HG02970 (cell line): ENCODE data around the gene SPTBN5.

Source experiments
- ATAC-seq: cut with Tn5 transposase; IDR thresholded peaks from one replicate; pipeline ENCODE4 v1.9.1; 2021; ENCODE audit warnings: mild to moderate bottlenecking, moderate library complexity, moderate number of reproducible peaks; ENCODE audit not compliant: unreplicated experiment, low FRiP score

SPTBN5 gene

DNA sequence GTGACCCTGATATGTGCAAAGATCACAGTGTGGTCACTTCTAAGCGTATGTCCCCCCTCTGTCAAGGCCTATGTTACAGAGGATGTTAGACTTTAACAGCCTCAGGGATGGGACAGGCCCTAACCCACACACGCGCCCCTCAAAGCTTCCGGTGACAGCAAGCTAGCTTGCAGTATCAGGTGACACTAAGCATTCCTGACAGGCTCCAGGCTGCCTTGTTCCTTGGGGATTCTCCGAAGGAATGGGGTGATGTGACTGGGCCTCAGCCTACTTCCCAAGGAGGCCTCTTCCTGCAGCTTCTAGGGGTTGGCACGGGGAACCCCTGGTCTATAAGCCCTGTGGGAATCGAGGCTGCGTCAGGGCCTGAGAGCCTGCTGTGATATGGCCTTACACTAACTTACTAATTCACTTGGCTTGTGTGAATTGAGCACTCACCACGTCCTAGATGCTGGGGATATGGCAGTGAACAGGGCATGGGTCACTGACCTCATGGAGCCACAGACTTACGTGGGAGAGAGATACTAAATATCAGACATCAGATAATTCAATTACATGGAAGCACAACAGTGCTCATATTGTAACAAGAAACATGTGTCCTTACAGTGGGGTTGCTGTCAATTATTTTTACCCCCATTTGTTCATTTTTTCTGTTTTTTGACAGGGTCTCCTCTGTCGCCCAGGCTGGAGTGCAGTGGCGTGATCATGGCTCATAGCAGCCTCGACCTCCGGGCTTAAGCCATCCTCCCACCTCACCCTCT, 11.4 kb upstream of the SPTBN5 start:
- ATAC-seq: no peak

DNA sequence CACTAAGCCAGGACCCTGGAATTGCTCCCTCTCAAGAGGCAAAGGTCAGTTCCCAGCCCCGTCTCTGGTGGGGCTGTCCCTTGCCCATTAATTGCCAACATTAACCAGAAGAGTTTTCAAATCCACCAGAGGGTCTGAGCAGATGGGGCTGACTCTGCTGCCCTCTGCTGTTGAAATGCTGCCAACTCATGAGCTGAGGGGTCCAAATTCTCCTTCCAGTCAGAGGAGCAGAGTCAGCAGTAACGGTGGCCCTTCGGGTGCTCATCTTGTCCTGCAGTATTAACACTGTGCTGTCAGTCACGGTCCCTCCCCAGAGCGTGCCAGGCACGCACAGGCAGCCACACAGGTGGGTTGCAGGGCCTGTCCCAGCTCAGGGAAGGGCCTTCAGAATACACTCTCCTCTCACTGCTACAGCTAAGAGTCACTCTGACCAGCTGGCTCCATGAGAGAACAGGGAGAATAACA, 10.7 kb upstream of the SPTBN5 start:
- no peak for ATAC-seq

DNA sequence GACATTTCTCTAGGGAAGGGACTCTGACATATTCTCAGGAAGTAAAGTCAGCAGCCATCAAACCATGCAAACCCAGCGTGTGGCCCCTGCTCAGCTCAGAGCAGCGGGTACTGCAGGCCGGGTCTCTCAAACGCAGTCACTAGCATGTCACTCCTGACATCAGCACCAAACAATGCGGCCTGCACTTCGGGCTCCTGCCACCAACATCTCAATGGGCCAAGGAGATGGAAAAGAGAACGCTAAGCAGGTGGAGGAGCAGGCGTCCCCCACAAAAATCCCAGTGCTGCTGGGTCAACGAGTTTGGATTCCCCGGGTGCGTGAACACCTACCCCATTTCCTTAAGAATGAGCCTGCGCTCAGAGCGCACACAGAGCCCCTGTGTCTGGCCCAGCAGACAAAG, 9.9 kb upstream of the SPTBN5 start:
- ATAC-seq: no peak

GRCh38 chr15:41901431-41901830, 7.6 kb upstream of the SPTBN5 start:
- no peak for ATAC-seq

DNA sequence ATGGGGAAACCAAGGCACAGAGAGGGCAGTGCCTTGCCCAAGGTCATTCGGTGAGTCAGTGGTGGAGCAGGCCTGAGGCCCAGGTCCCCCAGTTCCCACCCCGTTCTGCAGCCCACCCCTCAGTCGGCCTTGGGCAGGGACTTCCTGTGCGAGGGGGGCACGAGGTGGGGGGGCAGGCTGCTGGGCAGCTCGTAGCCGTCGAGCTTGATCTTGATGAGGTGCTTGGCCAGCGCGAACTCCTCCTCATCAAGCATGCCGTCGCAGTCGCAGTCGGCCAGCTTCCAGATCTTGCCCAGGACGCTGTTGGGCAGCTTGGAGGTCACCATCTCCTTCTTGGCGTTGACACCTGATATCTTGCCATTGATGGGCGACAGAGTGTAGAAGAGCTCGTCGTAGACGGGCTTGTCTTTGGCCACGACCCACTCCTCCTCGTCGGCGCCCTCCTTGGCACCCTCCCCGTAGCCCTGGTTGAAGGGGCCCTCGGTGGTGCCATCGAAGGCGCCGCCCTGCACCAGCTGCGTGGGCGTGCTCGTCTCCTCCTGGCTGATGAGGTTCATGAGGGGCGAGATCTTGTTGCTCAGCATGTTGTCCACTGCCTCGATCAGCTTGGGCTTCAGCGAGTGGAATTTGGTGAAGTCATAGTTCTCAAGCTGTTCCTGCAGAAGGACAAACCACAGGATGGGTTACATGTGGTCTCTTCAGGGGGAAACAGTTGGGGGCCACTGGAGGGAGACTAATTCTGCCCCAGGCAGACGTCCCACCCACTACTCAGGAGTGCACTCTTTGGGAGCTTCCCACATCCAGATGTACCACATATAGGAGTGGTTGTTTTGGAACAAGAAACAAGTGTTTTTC, 6.9 kb upstream of the SPTBN5 start:
- no peak for ATAC-seq

- ATAC-seq: no peak
Observed at GRCh38 chr15:41899854-41900442, 6.1 kb upstream of the SPTBN5 start.

DNA sequence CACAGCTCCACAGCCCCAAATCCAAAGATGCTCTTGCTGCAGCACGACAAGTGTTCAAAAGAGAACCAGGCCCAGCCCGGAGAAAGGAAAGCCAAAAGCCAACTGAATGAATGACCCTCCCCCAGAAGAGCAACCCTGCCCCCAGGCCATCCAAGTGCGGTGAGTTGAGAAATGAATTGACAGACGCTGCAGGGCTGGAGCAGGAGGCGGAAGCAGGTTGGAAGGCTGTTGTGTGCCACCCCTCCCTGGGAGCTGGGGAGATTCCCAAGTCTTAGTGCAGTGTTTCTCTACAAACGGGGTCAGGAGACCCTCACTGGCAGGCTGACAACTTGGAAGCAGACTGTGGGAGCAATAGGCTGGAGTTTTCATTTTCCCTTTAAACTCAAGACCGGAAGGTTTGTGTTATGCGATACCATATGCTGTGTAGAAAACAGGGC, 3.5 kb upstream of the SPTBN5 start:
- no peak for ATAC-seq

GRCh38 chr15:41896566-41896965, 2.7 kb upstream of the SPTBN5 start:
- no peak for ATAC-seq

DNA sequence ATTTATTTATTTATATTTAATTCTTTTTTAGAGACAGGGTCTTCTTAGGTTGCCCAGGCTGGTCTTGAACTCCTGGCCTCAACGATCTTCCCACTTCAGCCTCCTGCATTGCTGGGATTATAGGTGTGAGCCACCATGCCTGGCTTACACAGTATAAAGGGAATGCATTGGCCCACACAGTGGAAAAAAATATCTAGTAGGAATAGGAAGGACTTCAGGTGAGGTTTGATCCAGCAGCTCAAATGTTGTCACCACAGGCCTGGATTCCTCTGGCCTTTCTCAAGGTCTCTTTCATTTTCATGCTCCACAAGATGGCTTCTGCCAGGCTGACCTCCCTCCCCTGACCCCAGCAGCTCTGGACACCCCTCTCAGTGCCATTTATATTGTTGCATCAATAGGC, 2.1 kb upstream of the SPTBN5 start:
- no peak for ATAC-seq

- no peak for ATAC-seq
Observed at GRCh38 chr15:41895491-41895890, 1.6 kb upstream of the SPTBN5 start.

DNA sequence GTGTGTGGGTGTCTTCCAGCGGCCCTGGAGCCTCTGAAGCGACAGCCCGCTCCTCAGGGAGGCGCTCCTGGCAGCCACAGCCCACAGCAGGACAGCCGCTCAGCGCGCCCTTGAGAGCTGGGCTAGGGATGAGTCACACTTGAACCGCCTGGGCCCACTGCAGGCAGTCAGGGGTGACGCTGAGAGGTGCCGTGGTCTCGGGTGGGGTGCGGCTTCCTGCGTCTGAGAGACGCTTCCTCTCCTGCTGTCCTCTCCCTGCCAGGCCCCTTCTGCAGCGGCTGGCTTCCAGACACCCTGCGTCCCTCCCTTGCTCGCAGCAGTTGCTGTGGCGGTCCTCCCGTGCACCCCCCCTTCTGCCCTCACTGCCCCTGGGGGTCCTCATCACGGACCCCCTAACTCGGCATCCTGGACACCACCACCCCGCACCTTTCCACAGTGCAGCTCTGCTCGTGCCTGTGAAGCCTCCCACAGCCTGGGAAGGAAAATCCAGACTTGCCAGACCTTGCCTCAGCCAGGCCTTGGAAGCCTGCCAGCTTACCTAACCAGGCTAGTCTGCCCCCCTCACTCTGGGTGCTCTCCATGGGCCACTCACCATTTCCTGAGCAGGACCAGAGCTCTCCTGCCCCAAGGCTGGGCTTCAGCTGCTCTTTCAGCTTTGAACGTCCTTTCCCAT, 1.1 kb upstream of the SPTBN5 start:
- ATAC-seq: no peak

DNA sequence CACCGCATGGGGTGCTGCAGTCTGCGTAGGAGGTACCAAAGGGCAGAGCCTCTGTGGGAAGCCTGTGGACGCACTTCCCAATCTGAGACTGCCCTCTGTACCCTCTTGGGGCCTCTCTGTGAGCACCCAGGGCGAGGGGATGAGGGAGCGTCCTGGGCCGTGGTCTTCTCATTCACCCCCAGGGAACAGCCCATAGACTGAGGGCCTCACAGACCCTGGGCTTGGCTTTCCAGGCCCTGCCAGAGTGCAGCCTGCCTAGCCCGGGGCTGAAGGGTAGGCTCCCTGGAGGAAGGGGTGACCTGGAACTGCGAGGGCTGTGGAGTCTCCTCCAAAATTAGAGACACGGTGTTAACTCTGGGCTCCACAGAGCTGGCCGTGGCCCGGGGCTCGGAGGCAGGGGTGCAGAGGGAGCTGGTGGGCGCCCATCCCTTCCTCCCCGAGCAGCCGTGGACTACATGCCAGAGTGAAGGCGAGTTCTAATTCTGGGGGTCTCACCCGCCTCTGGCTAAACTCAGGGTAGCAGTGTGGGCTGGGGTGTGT, 468 bp upstream of the SPTBN5 start:
- no peak for ATAC-seq

DNA sequence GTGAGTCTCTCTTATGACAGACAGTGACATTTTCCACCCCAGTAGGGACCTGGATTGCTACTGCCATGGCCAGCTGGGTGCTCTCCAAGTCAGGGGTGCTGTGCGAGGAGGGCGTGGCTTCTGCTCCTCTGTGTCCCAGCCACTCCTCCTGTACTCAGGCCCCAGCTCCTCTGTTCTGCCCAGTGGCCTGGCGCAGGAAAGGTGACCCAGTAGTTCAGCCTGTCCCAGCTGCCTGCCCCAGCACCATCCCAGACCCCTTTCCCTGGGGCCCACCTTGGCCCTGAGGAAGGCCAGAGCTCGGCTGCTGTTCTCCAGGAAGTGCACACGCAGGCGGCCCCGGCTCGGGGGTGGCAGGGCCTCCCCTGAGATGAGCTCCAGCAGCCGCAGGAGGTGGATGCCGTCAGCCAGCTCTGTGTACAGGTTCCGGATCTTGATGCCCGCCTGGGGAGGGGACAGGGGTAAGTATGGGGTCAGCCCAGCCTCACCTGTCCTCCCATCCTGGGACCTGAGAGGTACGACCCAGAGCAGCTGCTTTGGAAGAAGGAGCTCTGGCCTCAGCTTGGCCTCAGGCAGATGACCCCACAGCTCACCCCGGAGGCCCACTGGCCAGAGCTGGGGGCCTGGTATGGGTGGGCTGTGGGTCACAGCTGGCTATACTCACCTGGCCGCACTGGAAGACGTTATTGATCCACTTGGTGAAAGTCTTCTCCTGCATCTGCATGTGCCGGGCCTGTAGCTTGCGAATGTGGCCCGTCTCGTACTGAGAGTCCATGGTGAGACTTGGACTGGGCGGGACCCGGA, 1.0 kb downstream of the SPTBN5 start:
- no peak for ATAC-seq

DNA sequence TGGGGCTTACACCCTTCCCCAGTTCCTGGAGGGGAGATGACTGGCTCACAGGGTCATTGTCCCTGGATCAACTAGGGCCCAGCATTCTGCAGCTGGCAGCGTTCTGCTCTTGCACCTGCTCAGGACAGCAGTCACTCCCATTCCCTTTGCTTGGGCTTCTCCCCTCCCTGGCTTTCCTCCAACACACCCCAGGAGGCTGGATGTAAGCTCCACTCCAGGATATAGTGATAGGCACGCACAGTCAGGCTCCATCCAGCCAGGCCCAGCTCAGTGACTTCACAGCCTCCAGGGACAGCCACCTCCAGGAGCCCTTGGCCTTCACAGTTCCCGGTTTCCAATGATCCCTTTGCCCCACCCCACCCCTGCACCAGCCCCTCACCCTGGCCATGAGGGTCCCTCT, 1.9 kb downstream of the SPTBN5 start:
- no peak for ATAC-seq

DNA sequence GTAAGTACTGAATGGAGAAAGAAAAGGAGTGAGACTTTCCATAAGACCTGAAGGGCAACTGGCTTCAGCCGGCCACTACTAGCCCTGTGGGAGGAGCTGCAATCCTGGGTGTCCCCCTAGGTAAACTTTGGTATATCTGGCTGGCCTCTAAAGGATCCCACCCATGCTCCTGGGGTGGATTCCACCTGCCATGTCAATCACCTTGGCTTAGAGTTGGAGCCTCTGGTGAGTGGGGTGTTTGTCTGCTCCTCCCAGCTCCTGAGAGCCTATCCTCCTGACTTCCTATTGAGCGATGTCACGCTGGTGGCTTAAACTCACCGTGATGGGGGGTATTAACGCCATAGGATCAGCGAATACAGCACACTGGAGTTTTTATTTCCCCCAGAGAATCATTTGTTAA, 2.6 kb downstream of the SPTBN5 start:
- ATAC-seq: no peak

- ATAC-seq: no peak
Observed at GRCh38 chr15:41890050-41890690, 3.7 kb downstream of the SPTBN5 start.

DNA sequence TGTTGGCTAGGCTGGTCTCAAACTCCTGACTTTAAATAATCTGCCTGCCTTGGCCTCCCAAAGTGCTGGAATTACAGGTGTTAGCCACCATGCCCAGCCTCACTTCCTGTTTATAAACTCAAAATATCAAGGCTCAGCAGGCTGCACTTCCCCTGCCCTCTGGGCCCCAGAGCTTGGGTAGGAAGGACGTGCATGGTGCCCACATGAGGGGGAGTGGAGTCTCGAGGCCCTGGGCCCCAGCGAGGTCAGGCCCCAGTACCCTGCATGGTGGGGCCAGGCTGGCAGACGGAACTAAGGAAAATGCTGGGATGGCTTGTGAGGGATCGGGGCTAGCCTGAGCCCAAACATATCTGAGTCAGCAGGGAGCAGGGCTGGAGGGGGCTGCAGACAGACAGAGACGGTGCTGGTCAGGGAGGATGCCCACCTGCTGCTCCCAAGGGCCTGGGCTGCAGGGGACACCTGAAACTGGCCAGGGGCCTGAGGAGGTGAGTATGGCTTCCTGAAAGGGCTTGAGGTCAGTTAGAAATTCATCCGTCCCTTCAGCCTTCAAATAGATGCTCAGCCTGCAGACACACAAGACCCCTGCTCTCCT, 5.1 kb downstream of the SPTBN5 start:
- no peak for ATAC-seq

DNA sequence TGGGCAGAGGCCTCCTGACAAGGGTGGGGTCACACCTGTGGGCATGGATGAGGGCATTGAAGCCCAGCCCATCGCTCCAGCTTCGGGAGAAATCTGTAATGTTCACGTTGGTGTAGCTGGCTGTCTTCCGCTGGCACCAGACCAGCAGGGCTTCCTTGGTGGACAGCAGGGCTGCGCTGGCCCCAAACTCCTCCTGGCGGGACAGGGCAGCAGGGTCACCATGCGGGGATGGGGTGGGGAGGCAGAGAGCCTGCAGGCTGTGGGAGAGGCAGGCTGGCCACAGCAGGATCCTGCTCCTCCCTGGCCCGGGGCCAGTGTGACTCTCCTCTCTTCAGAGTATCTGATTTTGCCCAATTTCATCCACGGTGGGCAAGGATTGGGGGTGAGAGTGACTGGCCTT, 6.0 kb downstream of the SPTBN5 start:
- no peak for ATAC-seq

- ATAC-seq: no peak
Observed at GRCh38 chr15:41887161-41887560, 6.7 kb downstream of the SPTBN5 start.
